Fibroblast of skin of abdomen (primary cell): ENCODE results near the gene NEK7.
A peak's percentile ranks its signal among the peaks of the same experiment; 100 is the strongest.
"Not testable (repeated sequence)": the region's sequence is repeated elsewhere in the genome, so short reads cannot be mapped to it uniquely, and the experiment has no call there.

ENCODE experiments used
- DNase-seq: peaks from one replicate; pipeline ENCODE4 v3.0.0-alpha.2; 2013

NEK7 gene

GRCh38 chr1:198171667-198172540 lies 15.1 kb downstream of the NEK7 start:
- DNase-seq = no peak

- DNase-seq = no peak
Measured at GRCh38 chr1:198173832-198174231, 17.0 kb downstream of the NEK7 start.

GRCh38 chr1:198174297-198174696 lies 17.5 kb downstream of the NEK7 start:
- no peak for DNase-seq

GRCh38 chr1:198175423-198176170 lies 18.8 kb downstream of the NEK7 start:
- DNase-seq = peak; percentile 44

- no peak for DNase-seq
Measured at GRCh38 chr1:198176179-198176578, 19.4 kb downstream of the NEK7 start.

- DNase-seq = no peak
Measured at GRCh38 chr1:198177546-198177945, 20.7 kb downstream of the NEK7 start.

GRCh38 chr1:198178615-198179014 lies 21.8 kb downstream of the NEK7 start:
- DNase-seq = no peak

GRCh38 chr1:198179556-198179981 lies 22.8 kb downstream of the NEK7 start:
- peak; percentile 65 for DNase-seq

GRCh38 chr1:198183605-198184004 lies 26.8 kb downstream of the NEK7 start:
- DNase-seq = no peak

- DNase-seq = no peak
Measured at GRCh38 chr1:198184516-198184915, 27.7 kb downstream of the NEK7 start.

- no peak for DNase-seq
Measured at GRCh38 chr1:198185146-198185545, 28.3 kb downstream of the NEK7 start.

GRCh38 chr1:198185759-198186158 lies 29.0 kb downstream of the NEK7 start:
- DNase-seq = no peak

GRCh38 chr1:198186916-198187580 lies 30.2 kb downstream of the NEK7 start:
- no peak for DNase-seq

GRCh38 chr1:198187973-198188588 lies 31.3 kb downstream of the NEK7 start:
- no peak for DNase-seq

GRCh38 chr1:198191117-198191516 lies 34.3 kb downstream of the NEK7 start:
- no peak for DNase-seq

- DNase-seq = not testable (repeated sequence)
Measured at GRCh38 chr1:198193871-198194270, 37.1 kb downstream of the NEK7 start.

GRCh38 chr1:198196630-198197029 lies 39.8 kb downstream of the NEK7 start:
- no peak for DNase-seq

GRCh38 chr1:198197285-198197684 lies 40.5 kb downstream of the NEK7 start:
- no peak for DNase-seq

GRCh38 chr1:198199105-198199504 lies 42.3 kb downstream of the NEK7 start:
- DNase-seq = no peak

GRCh38 chr1:198201956-198202784 lies 45.4 kb downstream of the NEK7 start:
- DNase-seq = no peak

GRCh38 chr1:198203434-198203833 lies 46.6 kb downstream of the NEK7 start:
- no peak for DNase-seq
